TTC549 (cell line): ENCODE measurements around the gene PTGES3L.
"Not testable (repeated sequence)": the region's sequence is repeated elsewhere in the genome, so short reads cannot be mapped to it uniquely, and the experiment has no call there.

Experiments used
- FAIRE-seq: peaks from 2 replicates; lab custom pipeline; 2012; peaks lifted over from hg19 to GRCh38; lab: Jason Lieb, UNC

PTGES3L gene

GRCh38 chr17:42919522-42920077 is 60.3 kb downstream of the PTGES3L start:
- FAIRE-seq: not testable (repeated sequence)

GRCh38 chr17:42918902-42919521 is 60.9 kb downstream of the PTGES3L start:
- no peak for FAIRE-seq
